GM23248 (cell line): ENCODE results near the gene NCOA4. TPM values are rescaled to one million over a fixed set of nuclear protein-coding genes. Genes with fewer than 3 reads are reported as not detected.
A peak's percentile ranks its signal among the peaks of the same experiment; 100 is the strongest.
"Not testable (repeated sequence)": the region's sequence is repeated elsewhere in the genome, so short reads cannot be mapped to it uniquely, and the experiment has no call there.

Experiments
- DNase-seq: peaks from one replicate; pipeline ENCODE4 v3.0.0-alpha.2; 2015
- H2AFZ ChIP-seq: fragments of 200-600 bp; sonication (generic); 2 replicates; pipeline ENCODE4 v1.6.1; 2016; ENCODE audit warnings: antibody characterized with exemption
- H3F3A ChIP-seq: fragments of 200-600 bp; sonication (generic); 2 replicates; pipeline ENCODE4 v1.6.1; 2016; ENCODE audit warnings: mild to moderate bottlenecking, antibody characterized with exemption, mixed run types; ENCODE audit not compliant: insufficient read depth
- H3K27ac ChIP-seq: fragments of 200-600 bp; sonication (generic); 2 replicates; pipeline ENCODE4 v1.5.1; 2016; ENCODE audit warnings: mild to moderate bottlenecking
- H3K27me3 ChIP-seq: fragments of 200-600 bp; sonication (generic); replicated peaks from 2 replicates; pipeline ENCODE4 v1.6.1; 2016; ENCODE audit warnings: mild to moderate bottlenecking; ENCODE audit not compliant: insufficient read depth
- H3K36me3 ChIP-seq: fragments of 200-600 bp; sonication (generic); 2 replicates; pipeline ENCODE4 v1.6.1; 2016; ENCODE audit warnings: low read depth, mild to moderate bottlenecking
- H3K4me1 ChIP-seq: fragments of 200-600 bp; sonication (generic); 2 replicates; pipeline ENCODE4 v1.6.1; 2016; ENCODE audit warnings: mild to moderate bottlenecking; ENCODE audit not compliant: insufficient read depth
- H3K4me2 ChIP-seq: fragments of 200-600 bp; sonication (generic); one replicate; pipeline ENCODE4 v1.6.1; 2016; ENCODE audit warnings: mild to moderate bottlenecking; ENCODE audit not compliant: unreplicated experiment
- H3K4me3 ChIP-seq: fragments of 200-600 bp; sonication (generic); 2 replicates; pipeline ENCODE4 v1.5.1; 2016; ENCODE audit warnings: mild to moderate bottlenecking
- H3K79me2 ChIP-seq: fragments of 200-600 bp; sonication (generic); 2 replicates; pipeline ENCODE4 v1.6.1; 2016; ENCODE audit warnings: mild to moderate bottlenecking; ENCODE audit not compliant: insufficient read depth
- H3K9ac ChIP-seq: fragments of 200-600 bp; sonication (generic); 2 replicates; pipeline ENCODE4 v1.6.1; 2016; ENCODE audit warnings: mild to moderate bottlenecking
- H3K9me2 ChIP-seq: fragments of 200-600 bp; sonication (generic); 2 replicates; pipeline ENCODE4 v1.6.1; 2016; ENCODE audit warnings: mixed run types, mild to moderate bottlenecking, moderate library complexity; ENCODE audit not compliant: insufficient read depth
- H3K9me3 ChIP-seq: fragments of 200-600 bp; sonication (generic); one replicate; pipeline ENCODE4 v1.6.1; 2017; ENCODE audit warnings: low read depth
- H4K20me1 ChIP-seq: fragments of 200-600 bp; sonication (generic); 2 replicates; pipeline ENCODE4 v1.6.0; 2016; ENCODE audit not compliant: insufficient read depth
- EZH2 ChIP-seq: fragments of 200-600 bp; sonication (generic); IDR thresholded peaks from 2 replicates; pipeline ENCODE4 v1.6.1; 2018; ENCODE audit warnings: antibody characterized with exemption, mild to moderate bottlenecking; ENCODE audit not compliant: insufficient read depth, poor library complexity, severe bottlenecking
- EZH2phosphoT487 ChIP-seq: fragments of 200-600 bp; sonication (generic); IDR thresholded peaks from 2 replicates; pipeline ENCODE4 v1.6.1; 2018; ENCODE audit warnings: antibody characterized with exemption, moderate library complexity, mild to moderate bottlenecking, low read depth; ENCODE audit not compliant: insufficient read depth
- WGBS, 2 experiments: methylation state at CpG; one replicate each; pipeline ENCODE4 v1.1.6; 2015 to 2017; ENCODE audit warnings: low lambda C conversion rate in 2 of 2, low coverage in 1 of 2; ENCODE audit errors: missing lambda C conversion rate in 2 of 2; 5-methylcytosine and 5-hydroxymethylcytosine counted together
- in situ Hi-C: fragments of 300-500 bp; cut with MboI; formaldehyde crosslinking; loops from 2 replicates; pipeline ENCODE4 v1.15.0; 2020
- polyA plus RNA-seq: library from polyadenylated mRNA; unstranded; fragments of >200 nt; fragmentation: Nextera tagmentation; extraction: Ambion mirVana; gene quantifications from 2 replicates; pipeline ENCODE4 v1.2.1, GENCODE V29; 2016
- total RNA-seq: library from RNA; depleted of rRNA; stranded (reverse); fragments of >200 nt; shearing (Covaris generic); gene quantifications from 2 replicates; pipeline ENCODE4 v1.2.3, GENCODE V29; 2014

NCOA4 gene
- total and polyA plus RNA-seq, 2 experiments from 2014 or later = 112 to 164 TPM

GRCh38 chr10:46053534-46054434 lies 23.4 kb upstream of the NCOA4 start:
- H3K9me3 ChIP-seq = no peaks in the 10 kb centered on the region
- H3K79me2 ChIP-seq = no peaks in the 10 kb centered on the region
- no peaks in the 10 kb centered on the region for H3F3A ChIP-seq
- no peak for DNase-seq
- H3K27me3 ChIP-seq = peaks cover 30% of the 10 kb centered on the region
- no peaks in the 10 kb centered on the region for H3K36me3 ChIP-seq
- no peak for TF ChIP-seq EZH2
- TF ChIP-seq EZH2phosphoT487 = no peak
- WGBS, 2 experiments = 22 to 26% methylated on average over 9 of the region's 9 CpGs
- no peaks in the 10 kb centered on the region for H3K4me1 ChIP-seq
- no peak overlapping the region for H3K4me2 ChIP-seq
- no peak overlapping the region for H2AFZ ChIP-seq
- no peak overlapping the region for H3K9ac ChIP-seq
- H4K20me1 ChIP-seq = no peaks in the 10 kb centered on the region
- no peaks in the 10 kb centered on the region for H3K9me2 ChIP-seq
- H3K4me3 ChIP-seq = no peak overlapping the region
- H3K27ac ChIP-seq = no peak overlapping the region
- in situ Hi-C loops = no loop called here

- H3F3A ChIP-seq = no peaks in the 10 kb centered on the region
- H3K27me3 ChIP-seq = peaks cover 34% of the 10 kb centered on the region
- H3K36me3 ChIP-seq = no peaks in the 10 kb centered on the region
- H4K20me1 ChIP-seq = no peaks in the 10 kb centered on the region
- H3K4me2 ChIP-seq = no peak overlapping the region
- no peaks in the 10 kb centered on the region for H3K9me2 ChIP-seq
- in situ Hi-C loops = no loop called here
- H3K4me3 ChIP-seq = no peak overlapping the region
- H3K9me3 ChIP-seq = no peaks in the 10 kb centered on the region
- DNase-seq = no peak
- H2AFZ ChIP-seq = no peak overlapping the region
- no peak overlapping the region for H3K27ac ChIP-seq
- no peaks in the 10 kb centered on the region for H3K4me1 ChIP-seq
- no peak overlapping the region for H3K9ac ChIP-seq
- 47 to 64% methylated on average over 6 of the region's 6 CpGs for WGBS, 2 experiments
- no peak for TF ChIP-seq EZH2phosphoT487
- H3K79me2 ChIP-seq = no peaks in the 10 kb centered on the region
Measured at GRCh38 chr10:46052791-46053375, 22.5 kb upstream of the NCOA4 start.

GRCh38 chr10:46052057-46052790 lies 21.8 kb upstream of the NCOA4 start:
- H3K27me3 ChIP-seq = peaks cover 39% of the 10 kb centered on the region
- no peaks in the 10 kb centered on the region for H3K79me2 ChIP-seq
- TF ChIP-seq EZH2phosphoT487 = no peak
- TF ChIP-seq EZH2 = no peak
- no peaks in the 10 kb centered on the region for H3K9me2 ChIP-seq
- no peaks in the 10 kb centered on the region for H3K4me1 ChIP-seq
- no peaks in the 10 kb centered on the region for H3F3A ChIP-seq
- H2AFZ ChIP-seq = no peak overlapping the region
- no peaks in the 10 kb centered on the region for H3K36me3 ChIP-seq
- no peak overlapping the region for H3K4me2 ChIP-seq
- WGBS, 2 experiments = 55 to 61% methylated on average over 7 of the region's 7 CpGs
- no peak overlapping the region for H3K4me3 ChIP-seq
- H4K20me1 ChIP-seq = no peaks in the 10 kb centered on the region
- in situ Hi-C loops = no loop called here
- no peak for DNase-seq
- no peak overlapping the region for H3K27ac ChIP-seq
- H3K9ac ChIP-seq = no peak overlapping the region
- H3K9me3 ChIP-seq = no peaks in the 10 kb centered on the region

DNA sequence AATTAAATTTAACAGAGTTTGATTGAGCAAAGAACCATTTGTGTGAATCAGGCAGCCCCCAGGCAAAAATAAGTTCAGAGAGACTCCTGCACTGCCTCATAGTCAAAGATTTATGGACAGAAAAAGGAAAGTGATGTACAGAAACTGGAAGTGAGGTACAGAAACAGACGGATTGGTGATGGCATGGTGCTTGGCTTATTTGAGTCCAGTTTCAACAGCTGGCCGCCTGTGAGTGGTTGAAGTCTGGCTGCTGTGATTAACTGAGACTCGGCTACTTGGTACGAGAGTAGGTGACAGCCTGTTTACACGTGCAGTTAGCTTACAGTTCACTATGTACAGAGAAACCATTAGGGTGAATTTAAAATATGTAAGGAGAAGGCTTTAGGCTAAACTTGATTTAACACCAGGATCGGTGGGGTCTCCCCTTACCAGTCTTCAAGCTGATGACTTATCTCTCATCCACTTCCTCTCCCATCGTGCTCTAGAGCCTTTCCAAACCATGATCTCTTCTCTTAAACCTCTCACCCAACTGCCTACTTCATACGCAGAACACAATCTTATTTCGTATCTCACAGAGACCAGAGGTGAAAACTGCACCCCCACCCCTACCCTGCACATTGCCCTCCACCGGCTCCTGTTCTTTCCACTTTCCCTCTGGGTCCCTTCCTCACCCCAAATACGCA lies 20.7 kb upstream of the NCOA4 start:
- Histone ChIP-seq H3K4me1 (no peaks in the 10 kb centered on the region), H3K27me3 (peaks cover 41% of the 10 kb centered on the region)

GRCh38 chr10:46049497-46049831 lies 19.0 kb upstream of the NCOA4 start:
- 79% methylated on average over 11 of the region's 11 CpGs for WGBS, 2 experiments
- in situ Hi-C loops, H3K9me3 ChIP-seq: not testable (repeated sequence)

More for the DNA sequence above, 20.7 kb upstream of the NCOA4 start:
- H3K9me2 ChIP-seq = no peaks in the 10 kb centered on the region
- TF ChIP-seq EZH2phosphoT487 (no peak), EZH2 (no peak)
- no peaks in the 10 kb centered on the region for H3K79me2 ChIP-seq
- no peak overlapping the region for H3K27ac ChIP-seq
- no peaks in the 10 kb centered on the region for H4K20me1 ChIP-seq
- H3K4me3 ChIP-seq = no peak overlapping the region
- no peaks in the 10 kb centered on the region for H3K9me3 ChIP-seq
- H3F3A ChIP-seq = no peaks in the 10 kb centered on the region
- no peak overlapping the region for H3K4me2 ChIP-seq
- H2AFZ ChIP-seq = no peak overlapping the region
- DNase-seq = peak; percentile 19
- WGBS, 2 experiments = 30 to 37% methylated on average over 11 of the region's 11 CpGs
- no peaks in the 10 kb centered on the region for H3K36me3 ChIP-seq
- in situ Hi-C loops = no loop called here
- no peak overlapping the region for H3K9ac ChIP-seq

More at GRCh38 chr10:46049497-46049831, 19.0 kb upstream of the NCOA4 start:
- peaks cover 41% of the 10 kb centered on the region for H3K27me3 ChIP-seq
- not testable (repeated sequence) for H3K27ac ChIP-seq, H3F3A ChIP-seq, H4K20me1 ChIP-seq, H3K79me2 ChIP-seq, H3K4me3 ChIP-seq, H3K4me2 ChIP-seq, H3K9me2 ChIP-seq, H3K36me3 ChIP-seq, H3K9ac ChIP-seq, H2AFZ ChIP-seq, DNase-seq, H3K4me1 ChIP-seq
